ENCODE results near the gene TNFSF12. TPM values are rescaled to one million over a fixed set of nuclear protein-coding genes. Genes with fewer than 3 reads are reported as not detected.

Gene TNFSF12
- total RNA-seq, 4 donors from 2014 or later: 20.8 to 53.1 (median 31.5) TPM

- in situ Hi-C loops (cut with MboI; ENCODE audit: low pct_ligation_motif_present in 1 of 4, low pct_unique_long_range_greater_than_20kb in 1 of 4, low sequenced_read_pairs in 3 of 4) (no loop called here), intact Hi-C loops (cut with DNase I; ENCODE audit: low total_unique reads) (loop anchor here (5.0 to 10.0 kb wide), 2 partner anchors 38 to 201 kb away; partner anchors contain the start of genes KCTD11 and TMEM95)
- Histone ChIP-seq H3K27ac (no peak overlapping the region), H3K4me3 (no peak overlapping the region), H3K9me3 (no peaks in the 10 kb centered on the region), H3K27me3 (no peaks in the 10 kb centered on the region), H3K4me1 (peaks cover 29 to 52% (median 35%) of the 10 kb centered on the region in 4 donors), H3K36me3 (no peaks in the 10 kb centered on the region)
- TF ChIP-seq POLR2AphosphoS5 (IDR thresholded peaks at IDR 0.05): no peak
- TF ChIP-seq POLR2A (IDR thresholded peaks at IDR 0.05): no peak
- TF ChIP-seq EP300 (IDR thresholded peaks at IDR 0.05; ENCODE audit: low read depth): no peak
- TF ChIP-seq CTCF (IDR thresholded peaks at IDR 0.05): no peak
- WGBS, 2 donors (ENCODE audit: low coverage in 1 of 2): 75 to 83% methylated on average over 7 to 10 of the region's 10 CpGs
- DNase-seq: no peak
Observed at GRCh38 chr17:7555320-7555948, 6.6 kb downstream of the TNFSF12 start.

GRCh38 chr17:7556627-7557026 lies 7.8 kb downstream of the TNFSF12 start:
- in situ Hi-C loops (cut with MboI; ENCODE audit: low pct_ligation_motif_present in 1 of 4, low pct_unique_long_range_greater_than_20kb in 1 of 4, low sequenced_read_pairs in 3 of 4) (no loop called here), intact Hi-C loops (cut with DNase I; ENCODE audit: low total_unique reads) (loop anchor here (5.0 to 10.0 kb wide), 2 partner anchors 39 to 202 kb away; partner anchors contain the start of genes KCTD11 and TMEM95)
- WGBS, 2 donors (ENCODE audit: low coverage in 1 of 2): 57 to 72% methylated on average over 2 to 12 of the region's 12 CpGs
- peak overlapping the region; percentile 93 to 98 (median 98) for H3K27ac ChIP-seq
- no peaks in the 10 kb centered on the region for H3K36me3 ChIP-seq
- H3K27me3 ChIP-seq: no peaks in the 10 kb centered on the region
- DNase-seq: peak; percentile 76
- peak in 1 of 3 donors; percentile 26 for TF ChIP-seq POLR2AphosphoS5 (IDR thresholded peaks at IDR 0.05)
- no peak for TF ChIP-seq POLR2A (IDR thresholded peaks at IDR 0.05)
- TF ChIP-seq CTCF (IDR thresholded peaks at IDR 0.05): no peak
- no peak for TF ChIP-seq EP300 (IDR thresholded peaks at IDR 0.05; ENCODE audit: low read depth)
- no peaks in the 10 kb centered on the region for H3K9me3 ChIP-seq
- H3K4me1 ChIP-seq: peaks cover 33 to 56% (median 44%) of the 10 kb centered on the region in 4 donors
- H3K4me3 ChIP-seq: peak overlapping the region in 3 of 4 donors; percentile 11 to 98 (median 36)

DNA sequence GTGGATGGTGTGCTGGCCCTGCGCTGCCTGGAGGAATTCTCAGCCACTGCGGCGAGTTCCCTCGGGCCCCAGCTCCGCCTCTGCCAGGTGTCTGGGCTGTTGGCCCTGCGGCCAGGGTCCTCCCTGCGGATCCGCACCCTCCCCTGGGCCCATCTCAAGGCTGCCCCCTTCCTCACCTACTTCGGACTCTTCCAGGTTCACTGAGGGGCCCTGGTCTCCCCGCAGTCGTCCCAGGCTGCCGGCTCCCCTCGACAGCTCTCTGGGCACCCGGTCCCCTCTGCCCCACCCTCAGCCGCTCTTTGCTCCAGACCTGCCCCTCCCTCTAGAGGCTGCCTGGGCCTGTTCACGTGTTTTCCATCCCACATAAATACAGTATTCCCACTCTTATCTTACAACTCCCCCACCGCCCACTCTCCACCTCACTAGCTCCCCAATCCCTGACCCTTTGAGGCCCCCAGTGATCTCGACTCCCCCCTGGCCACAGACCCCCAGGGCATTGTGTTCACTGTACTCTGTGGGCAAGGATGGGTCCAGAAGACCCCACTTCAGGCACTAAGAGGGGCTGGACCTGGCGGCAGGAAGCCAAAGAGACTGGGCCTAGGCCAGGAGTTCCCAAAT lies 8.4 kb downstream of the TNFSF12 start:
- H3K27me3 ChIP-seq: no peaks in the 10 kb centered on the region
- 47% methylated on average over 18 of the region's 19 CpGs; no CpG with 5 or more reads in 1 of the 2 donors for WGBS, 2 donors (ENCODE audit: low coverage in 1 of 2)
- no peak for TF ChIP-seq CTCF (IDR thresholded peaks at IDR 0.05)
- TF ChIP-seq POLR2A (IDR thresholded peaks at IDR 0.05): peak; percentile 42
- peak in 1 of 3 donors; percentile 76 for TF ChIP-seq POLR2AphosphoS5 (IDR thresholded peaks at IDR 0.05)
- H3K4me3 ChIP-seq: peak overlapping the region in 3 of 4 donors; percentile 11 to 98 (median 36)
- intact Hi-C loops (cut with DNase I; ENCODE audit: low total_unique reads) (loop anchor here (5.0 to 10.0 kb wide), 2 partner anchors 40 to 202 kb away; partner anchors contain the start of genes KCTD11 and TMEM95), in situ Hi-C loops (cut with MboI; ENCODE audit: low pct_ligation_motif_present in 1 of 4, low pct_unique_long_range_greater_than_20kb in 1 of 4, low sequenced_read_pairs in 3 of 4) (no loop called here)
- DNase-seq: peak; percentile 78
- H3K36me3 ChIP-seq: no peaks in the 10 kb centered on the region
- H3K4me1 ChIP-seq: peaks cover 33 to 55% (median 47%) of the 10 kb centered on the region in 4 donors
- H3K9me3 ChIP-seq: no peaks in the 10 kb centered on the region
- peak overlapping the region; percentile 93 to 98 (median 98) for H3K27ac ChIP-seq

- WGBS, 2 donors (ENCODE audit: low coverage in 1 of 2): 13 to 16% methylated on average over 9 to 21 of the region's 21 CpGs
- no peaks in the 10 kb centered on the region for H3K36me3 ChIP-seq
- no peaks in the 10 kb centered on the region for H3K27me3 ChIP-seq
- H3K27ac ChIP-seq: peak overlapping the region; percentile 93 to 98 (median 98)
- peak; percentile 94 for DNase-seq
- H3K4me1 ChIP-seq: peaks cover 37 to 59% (median 54%) of the 10 kb centered on the region in 4 donors
- peak overlapping the region; percentile 15 to 98 (median 35) for H3K4me3 ChIP-seq
- intact Hi-C loops (cut with DNase I; ENCODE audit: low total_unique reads) (loop anchor here (5.0 to 10.0 kb wide), 2 partner anchors 41 to 203 kb away; partner anchors contain the start of genes KCTD11 and TMEM95), in situ Hi-C loops (cut with MboI; ENCODE audit: low pct_ligation_motif_present in 1 of 4, low pct_unique_long_range_greater_than_20kb in 1 of 4, low sequenced_read_pairs in 3 of 4) (no loop called here)
- peak; percentile 72 to 90 (median 90) for TF ChIP-seq POLR2AphosphoS5 (IDR thresholded peaks at IDR 0.05)
- no peak for TF ChIP-seq CTCF (IDR thresholded peaks at IDR 0.05)
- peak; percentile 14 for TF ChIP-seq EP300 (IDR thresholded peaks at IDR 0.05; ENCODE audit: low read depth)
- peak; percentile 94 for TF ChIP-seq POLR2A (IDR thresholded peaks at IDR 0.05)
- H3K9me3 ChIP-seq: no peaks in the 10 kb centered on the region
Observed at GRCh38 chr17:7557775-7558543, 9.1 kb downstream of the TNFSF12 start.

Data from transverse colon (tissue), 4 donors.